ENCODE results near the gene ZNF200.
"Not testable (repeated sequence)": the region's sequence is repeated elsewhere in the genome, so short reads cannot be mapped to it uniquely, and the experiment has no call there.

Gene ZNF200

DNA sequence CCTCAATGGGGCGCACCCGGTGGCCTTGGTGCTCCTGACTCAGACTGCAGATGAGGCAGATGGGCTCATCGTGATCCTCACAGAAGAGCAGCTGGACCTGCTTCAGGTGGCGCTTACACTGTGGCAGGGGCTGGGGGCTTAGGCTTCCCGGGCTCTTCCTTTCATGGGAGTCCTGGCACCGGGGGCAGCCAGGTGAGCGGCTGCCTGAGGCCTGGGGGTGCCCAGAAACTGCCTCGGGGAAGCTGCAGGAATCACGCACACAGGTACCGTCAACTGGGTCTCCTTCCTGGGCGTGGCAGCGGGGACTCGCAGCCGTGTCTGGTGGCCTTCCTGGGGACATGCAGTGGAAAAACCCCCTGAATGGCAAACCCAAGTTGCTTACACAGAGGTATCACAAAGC is 14.5 kb upstream of the ZNF200 start:
- no peak for DNase-seq

DNA sequence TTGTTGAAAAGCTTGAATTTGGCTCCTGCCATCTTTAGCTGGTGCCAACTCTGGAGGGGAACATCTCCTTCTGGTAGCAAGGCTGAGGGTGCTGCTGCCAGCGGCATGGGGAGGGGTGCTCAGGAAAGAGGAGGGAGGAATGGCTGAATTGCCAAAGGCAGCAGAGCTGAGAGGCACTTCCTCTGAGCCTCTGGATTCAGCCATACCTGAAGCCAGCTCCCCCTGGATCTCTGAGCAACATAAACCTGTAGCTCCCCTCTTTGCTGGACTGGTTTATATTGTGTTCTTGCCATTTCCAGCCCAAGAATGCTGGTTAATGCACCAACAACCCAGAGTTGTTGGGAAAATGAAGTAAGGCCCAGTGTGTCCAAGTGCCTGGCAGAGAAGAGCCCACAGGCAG is 14.1 kb upstream of the ZNF200 start:
- DNase-seq, result no peak

GRCh38 chr16:3248596-3248995 is 13.6 kb upstream of the ZNF200 start:
- no peak for DNase-seq

DNA sequence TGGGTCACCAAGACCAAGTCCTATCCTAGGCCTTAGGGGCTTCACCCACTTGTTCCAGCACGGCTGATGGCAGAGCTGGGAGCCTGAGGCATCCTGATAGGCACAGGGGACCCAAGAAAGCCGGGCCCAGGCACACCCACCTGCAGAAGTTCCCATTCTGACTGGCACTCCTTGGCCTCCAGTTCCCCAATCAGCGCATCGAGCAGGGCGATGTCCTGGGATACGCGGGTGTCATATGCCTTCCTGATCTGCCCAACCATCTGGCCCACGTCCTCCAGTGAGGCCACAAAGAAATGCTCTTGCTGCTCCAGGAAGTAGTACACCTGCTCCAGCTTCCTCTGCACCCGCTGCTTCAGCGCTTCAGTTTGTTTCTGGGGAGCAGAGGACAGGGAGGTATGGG is 11.9 kb upstream of the ZNF200 start:
- DNase-seq, result no peak

DNA sequence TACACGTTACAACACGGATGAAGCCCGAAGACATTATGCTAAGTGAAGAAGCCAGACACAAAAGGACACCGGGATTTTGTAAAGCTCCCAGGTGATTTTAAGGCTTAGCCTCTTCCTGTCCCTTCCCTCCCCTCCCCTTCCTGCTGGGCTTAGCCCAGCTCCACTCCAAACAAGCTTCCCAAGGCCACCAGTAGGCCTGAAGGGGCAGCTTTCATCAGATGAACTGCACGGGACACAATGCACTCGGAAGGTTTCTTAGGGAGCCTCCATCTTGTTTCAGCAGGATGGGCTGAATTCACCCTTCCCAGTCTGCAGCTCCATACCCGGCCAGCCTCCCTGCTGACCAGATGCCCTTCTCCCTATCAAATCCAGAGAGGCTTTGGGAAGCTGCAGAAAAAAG is 11.0 kb upstream of the ZNF200 start:
- DNase-seq, result no peak

DNA sequence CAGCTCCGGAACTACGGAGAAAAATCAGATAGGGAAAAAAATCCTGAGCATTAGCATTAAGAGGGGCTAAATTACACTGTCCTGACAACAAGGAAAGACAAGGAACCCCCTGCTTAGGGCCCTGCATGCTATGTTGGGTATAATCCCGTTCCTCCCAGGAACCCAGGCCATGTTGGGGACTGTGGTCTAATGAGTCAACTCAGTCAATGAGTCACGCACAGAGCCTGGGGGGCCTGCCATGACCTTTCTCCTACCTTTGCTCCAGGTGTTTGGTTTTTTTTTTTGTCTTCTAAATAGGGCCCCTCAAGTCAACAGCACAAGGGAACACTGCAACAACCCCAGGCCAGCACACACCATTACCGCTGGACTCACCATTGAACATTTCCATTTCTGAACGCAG is 8.9 kb upstream of the ZNF200 start:
- DNase-seq, result no peak

DNA sequence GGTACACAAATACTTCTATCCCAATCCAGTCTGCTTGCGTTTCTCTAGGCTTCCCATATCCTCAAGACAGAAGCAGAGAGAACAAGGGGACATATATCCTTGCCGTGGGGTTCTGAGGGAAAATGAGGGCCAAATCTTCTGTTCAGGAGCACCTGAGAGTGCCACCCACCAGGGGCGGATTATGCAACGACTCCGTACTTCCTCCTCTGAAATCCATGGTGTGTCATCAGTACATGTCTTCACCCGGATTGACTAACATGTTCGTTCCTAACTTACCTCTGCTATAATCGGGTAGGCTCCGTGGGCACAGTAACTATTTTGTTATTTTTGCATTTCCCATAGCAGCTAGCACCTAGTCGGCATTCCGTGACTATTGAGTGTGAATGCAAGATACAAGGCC is 7.8 kb upstream of the ZNF200 start:
- no peak for DNase-seq

DNA sequence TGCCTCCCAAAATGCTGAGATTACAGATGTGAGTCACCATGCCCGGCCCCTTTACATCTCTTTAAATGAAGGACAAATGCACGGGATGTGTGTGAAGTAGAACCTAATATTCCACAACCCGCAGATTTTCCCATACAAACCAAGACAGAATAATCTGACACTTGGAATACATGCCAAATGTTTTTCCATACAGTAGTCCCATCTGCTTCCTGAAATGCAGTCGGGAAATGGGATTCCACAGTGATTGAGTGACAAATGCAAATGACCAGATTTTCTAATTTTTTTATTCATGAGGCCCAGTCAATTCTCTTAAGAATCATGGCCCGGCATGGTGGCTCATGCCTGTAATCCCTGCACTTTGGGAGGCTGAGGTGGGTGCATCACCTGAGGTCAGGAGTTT is 6.8 kb upstream of the ZNF200 start:
- no peak for DNase-seq

- no peak for DNase-seq
Observed at GRCh38 chr16:3235856-3236669, 1.1 kb upstream of the ZNF200 start.

- DNase-seq, result no peak
Observed at GRCh38 chr16:3234543-3234856, 458 bp downstream of the ZNF200 start.

GRCh38 chr16:3223913-3224515 is 10.9 kb downstream of the ZNF200 start:
- DNase-seq, result no peak

GRCh38 chr16:3220839-3221238 is 14.1 kb downstream of the ZNF200 start:
- no peak for DNase-seq

GRCh38 chr16:3216263-3216640 is 18.7 kb downstream of the ZNF200 start:
- no peak for DNase-seq

DNA sequence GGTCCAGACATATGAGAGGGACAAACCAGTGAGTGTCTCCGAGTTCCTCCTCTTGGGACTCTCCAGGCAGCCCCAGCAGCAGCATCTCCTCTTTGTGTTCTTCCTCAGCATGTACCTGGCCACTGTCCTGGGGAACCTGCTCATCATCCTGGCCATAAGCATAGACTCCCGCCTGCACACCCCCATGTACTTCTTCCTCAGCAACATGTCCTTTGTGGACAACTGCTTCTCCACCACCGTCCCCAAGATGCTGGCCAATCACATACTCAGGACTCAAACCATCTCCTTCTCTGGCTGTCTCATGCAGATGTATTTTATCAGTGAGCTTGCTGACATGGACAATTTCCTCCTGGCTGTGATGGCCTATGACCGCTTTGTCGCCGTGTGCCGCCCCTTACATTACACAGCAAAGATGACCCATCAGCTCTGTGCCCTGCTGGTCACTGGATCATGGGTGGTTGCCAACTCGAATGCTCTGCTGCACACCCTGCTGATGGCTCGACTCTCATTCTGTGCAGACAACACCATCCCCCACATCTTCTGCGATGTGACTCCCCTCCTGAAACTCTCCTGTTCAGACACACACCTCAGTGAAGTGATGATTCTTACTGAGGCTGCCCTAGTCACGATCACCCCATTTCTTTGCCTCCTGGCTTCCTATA is 19.2 kb downstream of the ZNF200 start:
- no peak for DNase-seq

- no peak for DNase-seq
Observed at GRCh38 chr16:3214904-3215600, 19.9 kb downstream of the ZNF200 start.

DNA sequence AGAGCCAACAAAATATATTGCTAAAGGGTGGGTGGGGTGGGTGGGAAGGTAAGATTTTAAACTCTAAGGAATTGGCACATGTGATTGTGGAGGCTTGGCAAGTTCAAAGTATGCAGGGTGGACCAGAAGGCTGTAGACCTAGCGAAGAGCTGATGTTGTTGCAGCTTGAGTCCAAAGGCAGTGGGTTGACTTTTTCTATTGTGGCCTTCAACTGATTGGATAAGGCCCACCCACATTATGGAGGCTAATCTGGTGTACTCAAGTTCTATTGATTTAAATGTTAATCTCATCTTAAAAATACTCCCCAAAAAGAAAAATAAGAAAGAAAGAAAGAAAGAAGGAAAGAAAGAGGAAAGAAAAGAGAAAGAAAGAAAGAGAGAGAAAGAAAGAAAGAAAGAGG is 22.4 kb downstream of the ZNF200 start:
- DNase-seq, result no peak

DNA sequence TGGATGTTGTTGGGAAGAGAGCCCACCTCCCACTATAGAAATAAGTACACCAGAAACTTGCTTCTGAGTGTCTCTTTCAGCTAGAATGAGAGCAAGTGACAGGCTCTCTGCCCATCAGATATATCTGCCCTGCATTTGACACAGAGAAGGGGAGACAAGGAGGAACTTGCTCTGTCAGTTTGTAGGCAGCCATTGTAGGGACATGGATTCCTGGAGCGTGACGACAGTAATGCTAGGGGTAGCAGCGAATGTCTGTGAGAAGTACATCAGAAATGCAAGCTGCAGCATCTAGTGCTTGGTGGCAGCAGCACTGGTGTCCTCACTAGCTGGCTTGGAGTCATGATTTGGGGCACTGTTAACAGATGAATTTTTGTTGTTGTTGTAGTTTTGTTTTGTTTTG is 23.0 kb downstream of the ZNF200 start:
- no peak for DNase-seq

GRCh38 chr16:3207086-3207953 is 27.6 kb downstream of the ZNF200 start:
- no peak for DNase-seq

- DNase-seq, result not testable (repeated sequence)
Observed at GRCh38 chr16:3205939-3206338, 29.0 kb downstream of the ZNF200 start.

DNA sequence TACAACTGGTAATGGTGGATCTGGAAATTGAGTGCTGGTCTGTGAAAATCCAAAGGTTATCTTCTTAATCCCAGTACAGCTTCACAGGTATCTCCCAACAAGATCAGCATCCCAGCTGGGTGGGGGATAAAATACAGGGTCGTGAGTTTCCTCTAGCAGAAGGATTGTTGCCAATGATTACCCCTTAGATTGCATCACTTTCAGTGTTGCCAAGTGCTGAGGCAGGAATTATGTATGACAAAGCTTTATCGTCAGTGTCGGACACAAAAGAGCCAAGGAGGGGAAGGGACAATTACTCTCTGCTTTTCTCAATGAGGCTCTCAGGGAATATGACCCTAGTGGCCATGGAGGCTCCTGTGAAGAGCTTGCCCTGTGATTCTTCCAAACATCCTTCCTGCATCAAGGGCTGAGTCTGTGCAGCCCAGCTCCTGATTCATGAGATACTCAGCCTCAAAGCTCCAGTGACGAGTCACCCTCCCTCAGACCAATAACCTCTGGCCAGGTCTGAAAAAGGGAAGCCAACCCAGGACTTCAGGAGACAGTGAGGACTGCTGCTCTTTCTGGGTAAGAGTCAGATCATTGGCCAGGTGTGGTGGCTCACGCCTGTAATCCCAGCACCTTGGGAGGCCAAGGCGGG is 31.9 kb downstream of the ZNF200 start:
- DNase-seq, result no peak

GRCh38 chr16:3198334-3199072 is 36.5 kb downstream of the ZNF200 start:
- DNase-seq, result no peak
